ENCODE results near the gene HOXB2.

- TF ChIP-seq, protein P1, sequence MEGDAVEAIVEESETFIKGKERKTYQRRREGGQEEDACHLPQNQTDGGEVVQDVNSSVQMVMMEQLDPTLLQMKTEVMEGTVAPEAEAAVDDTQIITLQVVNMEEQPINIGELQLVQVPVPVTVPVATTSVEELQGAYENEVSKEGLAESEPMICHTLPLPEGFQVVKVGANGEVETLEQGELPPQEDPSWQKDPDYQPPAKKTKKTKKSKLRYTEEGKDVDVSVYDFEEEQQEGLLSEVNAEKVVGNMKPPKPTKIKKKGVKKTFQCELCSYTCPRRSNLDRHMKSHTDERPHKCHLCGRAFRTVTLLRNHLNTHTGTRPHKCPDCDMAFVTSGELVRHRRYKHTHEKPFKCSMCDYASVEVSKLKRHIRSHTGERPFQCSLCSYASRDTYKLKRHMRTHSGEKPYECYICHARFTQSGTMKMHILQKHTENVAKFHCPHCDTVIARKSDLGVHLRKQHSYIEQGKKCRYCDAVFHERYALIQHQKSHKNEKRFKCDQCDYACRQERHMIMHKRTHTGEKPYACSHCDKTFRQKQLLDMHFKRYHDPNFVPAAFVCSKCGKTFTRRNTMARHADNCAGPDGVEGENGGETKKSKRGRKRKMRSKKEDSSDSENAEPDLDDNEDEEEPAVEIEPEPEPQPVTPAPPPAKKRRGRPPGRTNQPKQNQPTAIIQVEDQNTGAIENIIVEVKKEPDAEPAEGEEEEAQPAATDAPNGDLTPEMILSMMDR (IDR thresholded peaks at IDR 0.05; ENCODE audit: insufficient read depth, low read length, poor library complexity, severe bottlenecking) = no peak
- no peak for TF ChIP-seq EZH2phosphoT487 (conservative IDR thresholded peaks at IDR 0.05; ENCODE audit: low read length)
These were observed 3.8 kb upstream of the HOXB2 start for GRCh38 chr17:48548523-48549280.

Data from SU-DHL-6 (cell line).